Cardiac fibroblast (primary cell): Measurements from ENCODE around the gene ETFA.

Experiments used
- DNase-seq, 2 donors: peaks; one replicate each; pipeline versions ENCODE4 v3.0.0 to v3.0.0-alpha.2; 2010; ENCODE audit warnings: low read depth in 2 of 2
- H3K4me3 ChIP-seq, 2 donors: replicated peaks in 1 of 2; 1 replicate in 1 of 2; 2 replicates in 1 of 2; pipeline ENCODE4 v1.5.1; 2011; ENCODE audit warnings: low read depth in 2 of 2, low read length in 2 of 2, mild to moderate bottlenecking in 2 of 2, moderate library complexity in 1 of 2
- TF ChIP-seq, protein P1 (sequence below): IDR thresholded peaks from one replicate; pipeline ENCODE4 v1.5.1; 2011; ENCODE audit warnings: low read depth, mild to moderate bottlenecking, low read length, inconsistent platforms

Gene ETFA

DNA sequence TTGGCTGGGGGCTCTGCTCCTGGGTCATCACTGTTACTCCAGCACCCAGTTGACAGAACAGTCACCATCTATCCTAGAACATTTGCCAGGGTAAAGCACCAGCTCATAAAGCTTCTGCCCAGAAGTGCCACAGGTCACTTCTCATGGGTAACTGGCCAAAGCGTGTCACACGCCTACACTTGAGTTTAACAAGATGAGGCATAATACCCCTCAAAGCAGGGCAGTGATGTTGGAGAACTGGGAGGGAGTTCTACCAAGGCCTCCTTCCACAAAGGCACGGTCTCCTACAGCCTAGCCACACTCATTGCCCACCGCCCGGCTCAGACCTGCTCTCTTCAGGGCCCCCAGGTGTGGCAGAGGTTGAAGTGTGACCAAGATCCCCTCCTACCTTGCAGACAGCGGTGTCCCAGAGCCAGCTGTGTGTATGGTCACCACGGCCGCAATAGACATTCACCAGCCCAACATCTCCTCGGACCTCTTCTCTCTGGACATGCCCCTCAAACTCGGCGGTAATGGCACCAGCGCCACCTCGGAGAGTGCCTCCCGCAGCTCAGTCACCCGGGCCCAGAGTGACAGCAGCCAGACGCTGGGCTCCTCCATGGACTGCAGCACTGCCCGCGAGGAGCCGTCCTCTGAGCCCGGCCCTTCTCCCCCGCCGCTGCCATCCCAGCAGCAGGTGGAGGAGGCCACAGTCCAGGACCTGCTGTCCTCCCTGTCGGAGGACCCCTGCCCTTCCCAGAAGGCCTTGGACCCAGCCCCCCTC is 107.7 kb downstream of the ETFA start:
- no peak overlapping the region for H3K4me3 ChIP-seq
- DNase-seq, result no peak
- TF ChIP-seq, protein P1, sequence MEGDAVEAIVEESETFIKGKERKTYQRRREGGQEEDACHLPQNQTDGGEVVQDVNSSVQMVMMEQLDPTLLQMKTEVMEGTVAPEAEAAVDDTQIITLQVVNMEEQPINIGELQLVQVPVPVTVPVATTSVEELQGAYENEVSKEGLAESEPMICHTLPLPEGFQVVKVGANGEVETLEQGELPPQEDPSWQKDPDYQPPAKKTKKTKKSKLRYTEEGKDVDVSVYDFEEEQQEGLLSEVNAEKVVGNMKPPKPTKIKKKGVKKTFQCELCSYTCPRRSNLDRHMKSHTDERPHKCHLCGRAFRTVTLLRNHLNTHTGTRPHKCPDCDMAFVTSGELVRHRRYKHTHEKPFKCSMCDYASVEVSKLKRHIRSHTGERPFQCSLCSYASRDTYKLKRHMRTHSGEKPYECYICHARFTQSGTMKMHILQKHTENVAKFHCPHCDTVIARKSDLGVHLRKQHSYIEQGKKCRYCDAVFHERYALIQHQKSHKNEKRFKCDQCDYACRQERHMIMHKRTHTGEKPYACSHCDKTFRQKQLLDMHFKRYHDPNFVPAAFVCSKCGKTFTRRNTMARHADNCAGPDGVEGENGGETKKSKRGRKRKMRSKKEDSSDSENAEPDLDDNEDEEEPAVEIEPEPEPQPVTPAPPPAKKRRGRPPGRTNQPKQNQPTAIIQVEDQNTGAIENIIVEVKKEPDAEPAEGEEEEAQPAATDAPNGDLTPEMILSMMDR, result no peak

- TF ChIP-seq, protein P1, result no peak
- H3K4me3 ChIP-seq, result no peak overlapping the region
Observed at GRCh38 chr15:76201536-76202255, 109.6 kb downstream of the ETFA start.

DNA sequence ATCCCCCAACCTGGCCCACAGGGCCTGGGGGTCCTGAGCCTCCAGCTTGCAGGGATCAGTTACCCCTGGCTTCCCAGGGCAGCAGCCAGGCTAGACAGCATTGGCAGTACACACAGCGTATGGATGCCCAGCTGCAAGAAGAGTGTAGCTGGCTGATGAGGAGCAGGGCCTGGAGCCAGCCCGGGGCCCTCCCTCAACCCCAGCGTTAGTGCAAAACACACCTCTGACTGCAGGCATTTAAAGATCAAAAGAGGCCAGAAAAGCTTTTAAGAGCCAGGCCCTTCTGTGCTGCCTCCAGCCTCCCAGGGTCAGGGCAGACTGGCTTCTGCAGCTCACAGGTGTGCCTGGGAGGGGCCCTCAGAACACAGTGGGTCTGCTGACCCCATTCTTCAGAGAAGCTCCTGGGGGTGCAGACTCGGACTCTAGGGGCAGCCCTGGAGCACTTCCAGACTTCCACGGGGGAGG is 110.6 kb downstream of the ETFA start:
- H3K4me3 ChIP-seq, result no peak overlapping the region
- TF ChIP-seq, protein P1, result no peak
- no peak for DNase-seq

More at GRCh38 chr15:76201536-76202255, 109.6 kb downstream of the ETFA start:
- DNase-seq, result no peak

- TF ChIP-seq, protein P1, result no peak
- no peak for DNase-seq
- no peak overlapping the region for H3K4me3 ChIP-seq
Observed at GRCh38 chr15:76200083-76200465, 111.2 kb downstream of the ETFA start.

DNA sequence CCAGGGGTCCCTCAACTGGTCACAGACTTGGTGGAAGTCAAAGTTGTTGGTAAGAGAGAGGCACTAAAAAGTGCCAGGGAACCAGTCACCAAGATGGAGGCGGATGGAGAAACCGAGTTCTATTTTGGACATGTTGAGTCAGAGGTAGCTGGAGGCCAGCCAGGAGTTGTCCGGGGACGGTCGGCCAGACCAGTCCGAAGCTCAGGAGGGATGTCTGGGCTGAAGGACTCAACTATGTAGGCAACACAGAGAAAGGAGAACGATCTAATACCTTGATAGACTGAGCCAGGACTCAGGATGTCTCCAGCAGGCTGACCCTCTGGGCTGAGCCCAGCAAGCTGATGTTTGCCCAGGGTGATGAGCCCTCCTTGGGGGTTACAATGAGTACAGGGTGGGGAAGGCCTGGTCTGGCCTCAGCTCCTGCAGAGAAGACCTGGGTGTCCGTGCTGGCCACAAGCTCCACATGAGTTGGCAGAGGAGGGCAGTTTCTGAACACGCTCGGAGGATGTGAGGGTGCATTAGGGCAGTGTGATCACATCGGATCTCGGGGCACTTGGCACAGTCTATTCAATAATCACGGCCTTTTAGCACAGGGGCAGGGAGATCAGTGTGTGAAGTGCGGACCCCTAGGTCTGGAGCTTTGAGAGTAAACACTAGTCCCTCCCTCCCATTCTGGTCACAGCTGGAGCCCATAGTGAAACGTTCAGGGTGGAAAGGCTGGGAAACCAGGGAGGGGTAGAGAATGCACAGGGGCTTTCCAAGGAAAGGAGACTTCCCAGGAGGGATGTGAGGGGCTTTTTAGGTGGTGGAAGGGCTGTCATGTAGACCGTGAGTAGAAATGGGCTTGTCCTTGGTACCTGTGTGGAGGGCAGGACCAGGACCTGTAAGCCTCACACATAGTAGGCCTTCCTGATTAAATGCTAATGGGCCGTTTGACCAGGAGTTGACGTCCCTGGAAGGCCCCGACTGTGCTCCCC is 111.9 kb downstream of the ETFA start:
- TF ChIP-seq, protein P1, result no peak
- peak; percentile 84 to 93 for DNase-seq

GRCh38 chr15:76198456-76199105 is 112.7 kb downstream of the ETFA start:
- no peak for DNase-seq
- no peak overlapping the region for H3K4me3 ChIP-seq

More for the DNA sequence above, 111.9 kb downstream of the ETFA start:
- no peak overlapping the region for H3K4me3 ChIP-seq

More at GRCh38 chr15:76198456-76199105, 112.7 kb downstream of the ETFA start:
- TF ChIP-seq, protein P1, result no peak
